Measurements from ENCODE around the gene SMOC1. TPM values are rescaled to one million over a fixed set of nuclear protein-coding genes. Genes with fewer than 3 reads are reported as not detected.

Gene SMOC1
- total and polyA plus RNA-seq, 2 of the 8 experiments (the other 6 are each of a cell fraction or from before 2014, with no cell fraction given) = 1.6 to 2.4 TPM

- Histone ChIP-seq H3K27ac (ENCODE audit: low read depth, low read length) (no peak overlapping the region), H3K18ac (ENCODE audit: extremely low read depth, low read length) (no peak overlapping the region), H4K5ac (ENCODE audit: insufficient read length, low read depth, low read length) (no peak overlapping the region), H2AFZ (ENCODE audit: low read length) (no peak overlapping the region), H4K20me1 (replicated peaks in 1 of 2; ENCODE audit: control insufficient read depth in 1 of 2, insufficient read depth in 2 of 2, low read length in 2 of 2) (no peaks in the 10 kb centered on the region), H3K14ac (ENCODE audit: insufficient read length) (no peak overlapping the region), H3K9ac (replicated peaks in 1 of 4; ENCODE audit: extremely low read depth in 1 of 4, low read depth in 3 of 4, low read length in 3 of 4) (no peak overlapping the region), H2AK5ac (ENCODE audit: low read depth, low read length) (no peak overlapping the region; the same call in 1 of the 2 replicates), H3K4me1 (replicated peaks in 1 of 4; ENCODE audit: control insufficient read depth in 3 of 4, insufficient read depth in 4 of 4, low read length in 3 of 4) (peaks cover 0 to 9% (median 3%) of the 10 kb centered on the region in 4 experiments; a peak in 2 of 7 replicates), H3K36me3 (ENCODE audit: control insufficient read depth in 2 of 4, insufficient read depth in 4 of 4, low read length in 3 of 4) (no peaks in the 10 kb centered on the region), H4K8ac (ENCODE audit: extremely low read depth, insufficient read depth, low read length) (no peak overlapping the region), H2BK15ac (ENCODE audit: low read length) (no peak overlapping the region), H3K27me3 (replicated peaks in 1 of 4; ENCODE audit: control insufficient read depth in 3 of 4, extremely low read depth in 1 of 4, insufficient read depth in 3 of 4, low read length in 3 of 4) (no peaks in the 10 kb centered on the region), H3K79me2 (ENCODE audit: control insufficient read depth in 1 of 2, insufficient read depth in 2 of 2, low read length in 2 of 2) (no peaks in the 10 kb centered on the region), H2BK120ac (replicated peaks; ENCODE audit: low read depth, low read length) (no peak overlapping the region), H3K9me3 (ENCODE audit: insufficient read depth in 2 of 2, low read depth in 1 of 2, low read length in 1 of 2) (peaks cover 4 to 12% of the 10 kb centered on the region in 2 experiments; a peak in 3 of 4 replicates), H4K91ac (replicated peaks; ENCODE audit: insufficient read length, low read length) (no peak overlapping the region), H3K4me3 (ENCODE audit: extremely low read depth in 1 of 4, insufficient read depth in 2 of 4, low read depth in 3 of 4, low read length in 4 of 4) (no peak overlapping the region), H2BK5ac (ENCODE audit: low read depth, low read length) (no peak overlapping the region), H3K23me2 (ENCODE audit: low read depth, low read length) (no peaks in the 10 kb centered on the region), H3K79me1 (ENCODE audit: low read depth, low read length) (no peaks in the 10 kb centered on the region), H2BK12ac (ENCODE audit: low read depth, low read length) (no peak overlapping the region), H3K56ac (replicated peaks; ENCODE audit: insufficient read length, low read depth, low read length) (no peak overlapping the region), H2BK20ac (ENCODE audit: low read length) (no peak overlapping the region), H3K4me2 (ENCODE audit: insufficient read depth in 1 of 2, low read depth in 2 of 2, low read length in 2 of 2) (no peak overlapping the region), H3K23ac (ENCODE audit: insufficient read length) (no peak overlapping the region), H3K4ac (replicated peaks; ENCODE audit: insufficient read length, low read depth, low read length) (no peak overlapping the region)
- WGBS, 2 experiments (ENCODE audit: extremely low coverage in 1 of 2, insufficient coverage in 1 of 2, insufficient read length in 1 of 2, insufficient replicate concordance in 2 of 2, low coverage in 1 of 2, low lambda C conversion rate in 2 of 2, missing lambda C conversion rate in 1 of 2) = 89% methylated on average over 8 of the region's 8 CpGs; no CpG with 5 or more reads in 1 of the 2 experiments
- POLR2A ChIA-PET (ENCODE audit: partially characterized antibody) = no interaction called here
- DNase-seq (ENCODE audit: low read depth in 1 of 2, low spot score in 2 of 2) = peak in 1 of 2 experiments; percentile 13
- no peak for FAIRE-seq
- CTCF ChIA-PET (ENCODE audit: partially characterized antibody) = interaction anchor here (1.2 to 2.1 kb wide), 2 partner anchors 11 to 53 kb away, joined by 3 to 7 read pairs; no protein-coding TSS in a partner anchor
- no peak for TF ChIP-seq CTBP2 (IDR thresholded peaks at IDR 0.05; ENCODE audit: borderline replicate concordance, insufficient read depth, insufficient read length, low read length)
- TF ChIP-seq PHF8 (conservative IDR thresholded peaks at IDR 0.05; ENCODE audit: low read depth, low read length) = no peak
- TF ChIP-seq RAD21 (IDR thresholded peaks at IDR 0.05 in 1 of 2, conservative IDR thresholded peaks at IDR 0.05 in 1 of 2; ENCODE audit: low read depth in 2 of 2, low read length in 2 of 2) = no peak
Observed at GRCh38 chr14:69865701-69866365, 13.4 kb upstream of the SMOC1 start.

Data from H1 (cell line).